GM19035 (cell line): ENCODE data around the gene PRKAG2.
A peak's percentile ranks its signal among the peaks of the same experiment; 100 is the strongest.
"Not testable (repeated sequence)": the region's sequence is repeated elsewhere in the genome, so short reads cannot be mapped to it uniquely, and the experiment has no call there.

Source experiments
- ATAC-seq: cut with Tn5 transposase; IDR thresholded peaks from one replicate; pipeline ENCODE4 v1.9.1; 2021; ENCODE audit not compliant: unreplicated experiment

Gene PRKAG2

GRCh38 chr7:151806204-151806603 is 70.7 kb downstream of the PRKAG2 start:
- no peak for ATAC-seq

GRCh38 chr7:151805191-151805590 is 71.7 kb downstream of the PRKAG2 start:
- ATAC-seq, result no peak

GRCh38 chr7:151804756-151805155 is 72.2 kb downstream of the PRKAG2 start:
- ATAC-seq, result no peak

- no peak for ATAC-seq
Measured at GRCh38 chr7:151803841-151804240, 73.1 kb downstream of the PRKAG2 start.

- ATAC-seq, result no peak
Measured at GRCh38 chr7:151802469-151802846, 74.5 kb downstream of the PRKAG2 start.

- no peak for ATAC-seq
Measured at GRCh38 chr7:151801782-151802468, 75.0 kb downstream of the PRKAG2 start.

- no peak for ATAC-seq
Measured at GRCh38 chr7:151801291-151801690, 75.6 kb downstream of the PRKAG2 start.

DNA sequence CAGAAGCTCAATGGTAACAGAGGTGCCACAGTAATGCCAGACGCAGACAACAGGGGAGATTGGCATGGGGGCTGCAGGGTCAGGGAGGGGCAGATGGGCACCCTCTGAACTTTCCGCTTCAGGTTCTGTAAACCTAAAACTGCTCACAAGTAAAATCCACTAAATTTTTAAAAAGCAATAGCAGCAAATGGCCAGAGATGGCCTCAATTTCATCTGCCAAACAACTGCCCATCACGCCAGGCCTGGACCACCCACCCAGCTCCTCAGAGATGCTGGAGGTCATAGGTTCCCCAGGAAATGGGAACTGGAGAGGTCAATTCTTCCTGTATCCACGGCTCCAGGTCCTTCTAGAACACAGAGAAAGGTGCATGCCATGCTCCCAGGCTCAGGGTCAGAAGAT is 76.1 kb downstream of the PRKAG2 start:
- no peak for ATAC-seq

GRCh38 chr7:151800391-151800790 is 76.5 kb downstream of the PRKAG2 start:
- no peak for ATAC-seq

DNA sequence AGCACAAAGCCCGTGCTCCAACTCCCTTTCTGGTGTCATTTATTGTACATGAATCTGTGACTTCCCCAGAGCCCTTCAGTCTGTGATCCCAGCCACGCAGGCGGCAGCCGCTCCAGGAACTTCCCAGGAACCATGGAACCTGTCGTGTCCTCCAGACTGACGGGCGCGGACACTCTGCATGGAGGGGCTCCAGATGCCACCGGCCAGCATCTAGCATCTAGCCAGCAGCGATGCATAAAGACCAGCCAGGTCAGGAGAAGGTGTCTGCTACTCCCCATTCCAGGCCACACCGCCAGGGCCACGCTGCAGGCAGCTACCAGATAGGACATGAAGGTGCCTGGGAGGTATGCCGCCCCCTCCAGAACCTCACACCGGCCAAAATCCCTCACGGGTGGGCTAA is 77.4 kb downstream of the PRKAG2 start:
- ATAC-seq, result no peak

DNA sequence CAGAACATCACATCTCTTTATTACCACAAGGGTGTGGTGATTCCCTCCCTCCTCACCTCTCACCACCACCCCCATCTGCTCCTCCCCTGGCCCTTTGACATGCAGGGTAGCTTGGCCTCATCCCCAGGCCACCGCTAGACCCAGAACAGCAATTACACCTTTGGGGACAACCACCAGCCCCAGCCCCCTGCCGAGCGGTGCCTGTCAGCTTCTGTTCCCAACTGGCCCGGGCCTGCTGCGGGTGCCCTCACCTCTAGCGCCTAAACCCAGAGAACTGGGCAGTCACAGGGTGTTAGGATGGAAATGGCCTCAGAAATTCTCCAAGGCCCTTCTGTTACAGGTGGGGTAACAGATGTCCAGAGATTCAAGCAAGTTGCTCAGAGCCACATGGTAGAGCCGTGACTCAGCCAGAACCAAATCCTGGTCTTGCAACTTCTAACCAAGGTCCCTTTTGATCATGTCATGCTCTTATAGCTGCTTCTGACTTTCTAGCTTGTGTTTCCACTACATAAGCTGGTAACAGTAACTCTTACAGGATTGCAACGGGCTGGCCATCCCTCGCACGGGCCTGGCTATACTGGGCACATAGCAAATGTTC is 78.0 kb downstream of the PRKAG2 start:
- no peak for ATAC-seq

GRCh38 chr7:151797667-151798307 is 79.1 kb downstream of the PRKAG2 start:
- not testable (repeated sequence) for ATAC-seq

DNA sequence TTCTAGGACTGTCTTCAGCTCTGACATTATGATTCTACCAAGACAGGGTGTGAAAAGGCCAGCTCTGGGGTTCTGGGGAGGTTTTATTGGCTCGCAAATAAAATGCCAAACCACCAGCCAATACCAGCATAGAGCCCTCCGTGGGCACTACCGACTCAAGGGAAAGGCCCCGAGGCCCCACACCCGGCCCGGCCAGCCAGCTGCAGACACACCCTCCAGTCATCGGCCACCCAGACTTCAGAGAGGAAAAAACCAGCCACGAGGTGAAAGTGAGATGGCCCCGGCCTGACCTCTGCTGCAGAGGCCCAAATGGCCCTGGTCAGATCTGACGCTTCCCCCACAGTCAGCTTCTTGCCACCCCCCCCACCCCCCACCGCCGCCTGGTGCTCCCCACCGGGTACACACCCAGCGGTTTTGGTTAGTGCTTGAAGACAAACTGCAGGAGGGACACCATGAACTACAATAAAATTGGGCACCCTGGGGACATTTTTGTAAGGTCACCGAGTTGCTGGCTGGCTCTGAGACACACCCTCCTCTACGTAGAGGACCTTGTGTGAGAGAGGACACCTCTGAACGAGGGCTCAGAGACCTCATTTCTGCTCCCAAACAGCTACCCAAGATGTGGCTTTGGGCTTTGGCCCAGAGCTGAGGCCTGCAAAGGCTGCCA is 79.9 kb downstream of the PRKAG2 start:
- no peak for ATAC-seq

DNA sequence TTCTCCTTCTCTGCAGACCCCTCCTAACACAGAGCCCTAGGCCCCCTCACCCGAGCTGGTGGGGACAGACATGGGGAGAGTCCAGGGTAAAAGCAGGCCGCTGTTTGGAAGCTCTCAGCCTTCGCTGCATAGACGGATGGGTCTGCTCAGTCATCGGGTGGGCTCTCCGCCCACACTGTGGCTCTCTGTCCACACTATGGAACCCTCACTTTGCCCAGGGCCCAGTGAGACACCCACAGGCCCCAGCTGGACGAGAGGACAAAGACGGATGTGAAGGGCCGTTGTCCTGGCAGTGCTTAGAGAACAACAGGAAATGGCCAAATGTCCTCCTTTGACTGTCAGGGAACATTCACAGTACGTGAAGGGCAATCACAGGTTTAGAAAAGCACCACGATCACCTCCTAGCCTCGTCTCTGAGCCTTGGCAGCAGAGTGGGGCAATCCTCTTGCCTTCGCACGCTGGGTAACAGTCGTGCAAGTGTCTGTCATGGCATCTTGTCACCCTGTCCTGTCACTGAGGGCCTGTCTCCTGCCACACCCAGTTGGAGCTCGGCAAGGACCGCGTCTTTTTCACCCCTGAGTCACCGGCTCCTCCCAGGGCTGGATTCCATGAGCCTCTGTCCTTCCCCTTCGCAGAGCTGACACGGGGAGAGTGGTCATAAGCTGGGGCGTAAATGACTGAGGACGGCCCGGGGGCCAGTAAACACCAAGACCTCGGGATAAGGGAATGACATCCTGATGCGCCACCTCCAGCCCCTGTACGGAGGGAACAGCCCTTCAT is 80.6 kb downstream of the PRKAG2 start:
- no peak for ATAC-seq

GRCh38 chr7:151795168-151795811 is 81.6 kb downstream of the PRKAG2 start:
- peak; percentile 81 for ATAC-seq

DNA sequence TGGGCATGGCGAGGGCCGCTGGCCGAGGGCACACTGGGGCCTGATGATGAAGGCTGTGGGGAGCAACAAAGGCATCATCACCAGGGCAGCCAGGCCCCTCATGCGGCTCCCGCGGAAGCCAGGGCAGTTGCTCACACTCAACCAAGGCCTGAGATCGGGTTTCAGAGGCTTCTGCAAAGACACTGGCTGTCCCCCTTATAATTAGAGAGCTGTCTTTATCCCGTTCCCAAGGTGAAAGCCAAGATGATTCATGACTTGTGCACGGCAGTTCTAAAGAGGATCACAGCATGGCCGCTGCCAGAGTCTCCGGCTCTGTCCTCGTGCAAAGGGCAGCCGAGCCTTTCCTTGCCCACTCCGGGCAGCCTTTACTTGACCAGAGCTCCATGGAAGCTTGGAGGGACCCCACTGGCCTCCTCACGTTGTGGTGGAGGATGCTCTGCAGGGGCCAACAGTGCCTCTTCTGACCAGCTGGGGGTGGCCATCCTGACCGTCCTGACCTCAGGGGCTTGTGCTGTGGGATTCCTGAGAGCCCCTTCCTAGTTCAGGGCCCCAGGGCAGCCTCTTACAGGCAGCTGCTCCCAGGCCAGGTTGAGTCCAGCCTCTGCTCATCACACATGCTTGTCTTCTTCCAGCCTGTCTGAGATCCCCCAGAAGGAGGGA is 82.3 kb downstream of the PRKAG2 start:
- ATAC-seq, result no peak

DNA sequence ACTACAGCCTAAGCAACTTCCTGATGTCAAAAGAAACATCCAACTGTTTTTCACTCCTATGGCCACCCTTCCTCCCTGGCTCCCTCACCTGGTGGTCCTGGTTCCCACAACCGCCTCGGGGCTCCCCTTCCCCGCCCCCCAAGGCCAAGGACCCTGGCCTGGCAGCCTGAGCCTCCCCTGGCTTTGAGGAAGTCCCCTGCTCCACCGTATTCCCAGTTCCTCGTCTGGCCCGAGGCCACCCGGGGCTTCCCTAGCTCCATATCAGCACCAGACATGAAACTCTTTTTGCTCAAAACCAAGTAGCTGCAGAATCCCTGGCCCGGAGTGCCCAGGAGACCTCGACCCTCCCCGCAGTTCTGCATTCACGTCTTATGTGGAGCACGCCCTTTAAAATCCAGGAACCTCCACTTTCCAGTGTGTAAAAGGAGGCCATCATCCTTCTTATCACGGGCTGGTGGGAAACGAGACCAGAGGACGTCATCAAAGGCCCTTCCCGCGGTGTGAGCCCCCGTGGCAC is 82.9 kb downstream of the PRKAG2 start:
- ATAC-seq, result no peak

DNA sequence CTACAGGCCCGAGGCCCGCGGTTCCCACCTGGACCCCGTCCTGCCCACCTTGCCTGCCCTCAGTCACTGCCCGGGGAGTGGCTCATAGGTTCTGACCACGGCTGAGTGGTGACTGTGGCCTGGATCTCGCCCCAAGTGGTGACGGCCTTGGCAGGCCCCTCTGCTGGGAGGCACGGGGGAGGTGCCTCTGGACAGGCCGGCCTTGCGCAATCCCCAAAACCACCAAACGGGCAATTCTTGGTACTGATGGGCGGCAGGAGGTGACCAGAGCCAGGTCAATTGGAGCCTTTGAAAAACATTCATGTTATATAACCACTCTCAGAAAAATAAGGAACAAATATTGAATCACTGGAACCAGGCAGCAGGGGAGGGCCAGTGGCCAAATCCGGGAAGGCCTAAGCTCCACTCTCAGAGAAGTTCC is 83.4 kb downstream of the PRKAG2 start:
- ATAC-seq, result no peak

DNA sequence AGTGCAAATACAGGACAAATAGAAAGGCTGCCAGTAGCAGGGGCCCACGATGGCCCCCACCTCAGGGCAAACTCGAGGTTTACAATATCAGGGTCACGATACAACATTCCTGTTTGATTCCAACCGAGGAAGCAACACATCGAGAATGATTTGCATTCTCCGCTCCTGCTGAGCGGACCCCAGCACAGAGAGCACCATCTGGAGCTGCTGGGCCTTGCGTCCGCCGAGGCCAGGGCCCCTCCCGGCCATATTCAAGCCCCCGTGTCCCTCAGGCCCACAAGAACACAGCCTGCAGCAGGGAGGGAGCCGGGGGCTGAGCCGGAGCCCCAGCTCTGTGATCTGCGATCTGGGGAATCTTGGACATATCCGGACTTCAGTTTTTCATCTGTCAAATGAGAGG is 84.3 kb downstream of the PRKAG2 start:
- ATAC-seq, result no peak

GRCh38 chr7:151792086-151792485 is 84.8 kb downstream of the PRKAG2 start:
- no peak for ATAC-seq
